ENCODE measurements around the gene CD68.
"Not testable (repeated sequence)": the region's sequence is repeated elsewhere in the genome, so short reads cannot be mapped to it uniquely, and the experiment has no call there.

Gene CD68

DNA sequence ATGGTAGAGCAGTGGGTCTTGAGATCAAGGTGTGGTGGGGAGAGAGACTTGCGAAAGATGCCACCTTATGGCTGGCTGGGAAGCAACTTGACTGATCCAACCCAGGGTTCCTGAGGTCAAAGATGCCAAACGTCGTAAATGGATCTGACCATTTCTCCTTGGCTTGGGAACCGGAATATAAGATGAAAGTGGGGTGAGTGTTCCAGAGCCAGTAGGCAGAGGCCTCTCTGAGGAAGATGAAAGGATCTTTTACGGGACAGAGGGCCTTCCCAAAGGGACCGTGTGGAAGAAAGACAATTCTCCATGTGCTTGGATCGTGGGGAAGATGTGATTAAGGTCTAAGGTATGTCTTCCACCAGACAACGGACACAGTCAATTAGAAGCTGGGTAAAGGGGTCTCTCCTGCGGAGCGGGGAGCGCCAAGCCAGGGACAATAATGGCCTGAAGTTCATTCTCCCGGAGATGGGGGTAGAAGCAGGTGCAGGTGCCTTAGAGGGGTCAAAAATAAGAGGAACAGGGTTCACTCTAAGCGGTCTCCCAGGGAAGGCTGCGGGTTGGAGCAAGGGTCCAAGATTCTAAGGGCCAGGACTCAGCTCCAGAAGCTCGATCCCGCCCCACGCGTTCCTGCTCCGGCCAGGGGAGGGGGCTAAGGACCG is 34.5 kb downstream of the CD68 start:
- no peak for DNase-seq (ENCODE audit: low read depth in 2 of 2)

DNA sequence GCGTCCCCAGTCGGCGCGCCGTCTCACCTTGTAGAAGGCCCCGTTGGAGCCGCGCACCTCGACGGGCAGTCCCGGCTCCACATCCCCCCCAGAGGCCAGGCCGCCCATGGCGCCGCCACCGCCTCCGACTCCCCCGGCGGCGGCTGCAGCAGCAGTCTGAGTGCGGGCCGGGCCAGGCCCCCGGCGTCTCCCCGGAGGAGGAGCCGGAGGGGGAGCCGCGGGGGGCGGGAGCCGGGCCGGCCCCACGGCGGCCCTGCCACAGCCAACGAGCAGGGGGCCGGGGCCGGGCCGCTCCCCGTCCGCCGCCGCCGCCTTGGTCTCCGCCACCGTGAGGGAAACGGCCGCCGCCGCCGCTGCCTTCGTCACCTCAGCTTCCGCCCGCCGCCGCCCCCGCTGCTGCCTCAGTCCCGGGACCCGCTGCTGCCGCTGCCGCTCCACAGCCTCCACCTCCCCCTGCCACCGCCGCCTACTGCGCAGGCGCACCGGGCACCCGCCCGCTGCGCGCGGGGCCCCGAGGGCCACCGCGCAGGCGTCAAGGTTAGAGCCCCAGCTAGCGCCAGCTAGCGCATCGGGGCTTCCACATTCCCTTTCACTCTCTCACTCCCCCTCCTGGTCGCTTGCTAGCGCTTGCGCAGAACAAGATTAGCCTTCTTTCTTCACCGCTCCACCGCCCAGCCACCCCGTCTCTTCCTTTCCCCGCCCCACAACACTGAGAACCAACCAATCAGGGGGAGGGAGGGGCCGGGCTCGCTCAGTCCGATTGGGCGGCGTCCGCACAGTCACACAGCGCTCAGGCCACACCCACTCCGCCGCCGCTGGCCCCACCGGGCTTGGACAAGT is 35.2 kb downstream of the CD68 start, which contains the start of gene FXR2:
Gene FXR2 (minus strand): TSS at position 473 of the 840 bp plus-strand sequence. CDS start 365 bp downstream, at position 108.
- DNase-seq (ENCODE audit: low read depth in 2 of 2) = peak; percentile 99 to 100

DNA sequence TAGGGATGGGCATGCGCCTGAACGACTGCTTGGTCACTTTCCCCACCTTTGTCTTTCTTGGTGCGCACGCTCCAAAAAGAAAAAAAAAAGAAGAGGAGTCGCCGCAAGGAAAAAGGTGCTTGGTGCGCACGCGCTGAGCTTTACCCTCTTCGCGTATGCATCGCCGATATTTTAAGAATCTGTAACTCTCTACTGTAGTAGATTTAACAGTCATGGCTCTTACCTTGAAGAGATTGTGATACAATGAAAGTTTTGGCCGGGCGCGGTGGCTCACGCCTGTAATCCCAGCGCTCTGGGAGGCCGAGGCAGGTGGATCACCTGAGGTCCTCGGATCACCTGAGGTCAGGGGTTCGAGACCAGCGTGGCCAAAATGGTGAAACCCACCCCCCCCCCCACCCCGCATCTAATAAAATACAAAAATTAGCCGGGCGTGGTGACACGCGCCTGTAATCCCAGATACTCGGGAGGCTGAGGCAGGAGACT is 35.9 kb downstream of the CD68 start:
- DNase-seq (ENCODE audit: low read depth in 2 of 2) = no peak

DNA sequence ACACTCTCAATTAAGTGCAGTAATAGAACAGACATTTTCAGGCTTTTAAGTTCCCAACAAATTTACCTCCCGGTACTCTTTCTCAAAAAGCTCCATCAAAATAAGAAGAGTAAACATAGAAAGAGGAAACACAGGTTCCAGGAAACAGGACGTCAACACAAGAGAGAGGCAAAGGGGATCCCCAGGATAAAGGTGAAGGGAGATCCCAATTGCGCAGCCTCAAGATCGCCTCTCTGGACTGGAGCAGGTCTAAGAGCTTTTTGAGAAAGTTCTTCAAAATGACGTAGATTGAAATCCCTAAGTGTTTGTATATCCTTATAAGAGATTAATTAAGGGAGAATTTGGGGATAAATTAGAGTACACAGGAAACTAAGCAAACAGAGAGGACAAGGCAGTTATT is 39.2 kb downstream of the CD68 start:
- DNase-seq (ENCODE audit: low read depth in 2 of 2) = no peak

DNA sequence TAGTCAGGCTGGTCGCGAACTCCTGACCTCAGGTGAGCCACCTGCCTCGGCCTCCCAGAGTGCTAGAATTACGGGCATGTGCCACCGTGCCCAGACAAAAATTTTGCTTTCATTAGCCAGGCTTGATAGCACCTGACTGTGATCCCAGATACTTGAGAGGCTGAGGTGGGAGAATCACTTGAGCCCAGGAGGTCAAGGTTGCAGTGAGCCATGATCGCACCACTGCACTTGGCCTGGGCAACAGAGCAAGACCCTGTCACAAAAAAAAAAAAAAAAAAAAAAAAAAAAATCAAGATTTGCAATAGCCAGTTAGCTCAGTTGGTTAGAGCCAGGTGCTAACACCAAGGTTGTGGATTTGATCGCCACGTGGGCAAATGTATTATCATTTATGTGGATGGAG is 41.4 kb downstream of the CD68 start:
- DNase-seq (ENCODE audit: low read depth in 2 of 2) = no peak

DNA sequence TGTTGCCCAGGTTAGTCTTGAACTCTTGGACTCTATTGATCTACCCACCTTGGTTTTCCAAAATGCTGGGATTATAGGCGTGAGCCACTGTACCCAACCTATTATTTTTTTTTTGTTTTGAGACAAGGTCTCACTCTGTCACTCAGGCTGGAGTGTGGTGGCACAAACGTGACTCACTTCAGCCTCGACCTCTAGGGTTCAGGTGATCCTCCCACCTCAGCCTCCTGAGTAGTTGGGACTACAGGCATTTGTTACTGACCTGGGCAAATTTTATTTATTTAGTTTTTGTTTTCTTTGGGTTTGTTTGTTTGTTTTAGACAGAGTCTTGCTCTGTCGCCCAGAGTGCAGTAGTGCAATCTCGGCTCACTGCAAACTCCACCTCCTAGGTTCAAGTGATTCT is 44.2 kb downstream of the CD68 start:
- DNase-seq (ENCODE audit: low read depth in 2 of 2) = no peak

DNA sequence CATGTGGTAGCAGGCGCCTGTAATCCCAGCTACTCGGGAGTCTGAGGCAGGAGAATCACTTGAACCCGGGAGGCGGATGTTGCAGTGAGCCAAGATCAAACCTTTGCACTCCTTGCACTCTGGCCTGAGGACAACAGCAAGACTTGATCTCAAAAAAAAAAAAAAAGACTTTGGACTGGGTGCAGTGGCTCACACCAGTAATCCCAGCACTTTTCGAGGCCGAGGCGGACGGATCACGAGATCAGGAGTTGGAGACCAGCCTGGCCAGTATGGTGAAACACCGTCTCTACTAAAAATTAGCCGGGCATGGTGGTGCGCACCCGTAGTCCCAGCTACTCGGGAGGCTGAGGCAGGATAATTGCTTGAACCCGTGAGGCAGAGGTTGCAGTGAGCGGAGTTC is 46.3 kb downstream of the CD68 start:
- not testable (repeated sequence) for DNase-seq (ENCODE audit: low read depth in 2 of 2)

DNA sequence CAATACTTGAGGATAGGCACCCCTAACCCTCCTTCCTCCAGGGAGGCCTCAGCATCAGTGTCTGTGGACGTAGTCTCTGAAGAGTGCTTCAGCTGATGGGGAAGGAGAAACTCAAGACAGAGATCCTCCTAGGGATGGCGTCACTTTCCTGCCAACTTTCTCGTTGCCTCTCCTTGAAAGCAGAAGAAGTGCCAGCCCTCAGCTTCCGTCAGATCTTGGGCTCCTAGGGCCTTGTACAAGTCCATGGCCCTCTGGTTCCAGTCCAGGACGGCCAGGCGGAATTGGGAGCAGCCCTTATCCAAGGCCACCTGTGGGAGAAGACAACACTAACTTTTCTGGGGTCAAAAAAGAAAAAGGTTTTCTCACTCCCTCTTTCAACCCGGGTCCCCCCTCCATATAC is 46.9 kb downstream of the CD68 start:
- no peak for DNase-seq (ENCODE audit: low read depth in 2 of 2)

DNA sequence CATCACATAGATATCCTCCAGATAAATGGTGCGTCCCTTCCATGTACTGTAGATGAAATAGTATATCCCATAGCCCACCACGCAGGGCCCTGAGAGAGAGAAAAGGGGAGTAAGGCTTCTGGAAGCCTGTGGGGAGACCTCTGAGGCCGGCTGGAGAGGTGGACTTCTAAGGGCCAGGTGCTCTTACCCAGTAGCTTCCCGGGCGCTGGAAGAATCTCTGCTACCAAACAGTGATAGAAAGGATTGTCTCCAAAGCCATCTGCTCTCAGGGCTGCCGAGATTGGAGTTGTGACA is 47.5 kb downstream of the CD68 start:
- DNase-seq (ENCODE audit: low read depth in 2 of 2) = no peak

DNA sequence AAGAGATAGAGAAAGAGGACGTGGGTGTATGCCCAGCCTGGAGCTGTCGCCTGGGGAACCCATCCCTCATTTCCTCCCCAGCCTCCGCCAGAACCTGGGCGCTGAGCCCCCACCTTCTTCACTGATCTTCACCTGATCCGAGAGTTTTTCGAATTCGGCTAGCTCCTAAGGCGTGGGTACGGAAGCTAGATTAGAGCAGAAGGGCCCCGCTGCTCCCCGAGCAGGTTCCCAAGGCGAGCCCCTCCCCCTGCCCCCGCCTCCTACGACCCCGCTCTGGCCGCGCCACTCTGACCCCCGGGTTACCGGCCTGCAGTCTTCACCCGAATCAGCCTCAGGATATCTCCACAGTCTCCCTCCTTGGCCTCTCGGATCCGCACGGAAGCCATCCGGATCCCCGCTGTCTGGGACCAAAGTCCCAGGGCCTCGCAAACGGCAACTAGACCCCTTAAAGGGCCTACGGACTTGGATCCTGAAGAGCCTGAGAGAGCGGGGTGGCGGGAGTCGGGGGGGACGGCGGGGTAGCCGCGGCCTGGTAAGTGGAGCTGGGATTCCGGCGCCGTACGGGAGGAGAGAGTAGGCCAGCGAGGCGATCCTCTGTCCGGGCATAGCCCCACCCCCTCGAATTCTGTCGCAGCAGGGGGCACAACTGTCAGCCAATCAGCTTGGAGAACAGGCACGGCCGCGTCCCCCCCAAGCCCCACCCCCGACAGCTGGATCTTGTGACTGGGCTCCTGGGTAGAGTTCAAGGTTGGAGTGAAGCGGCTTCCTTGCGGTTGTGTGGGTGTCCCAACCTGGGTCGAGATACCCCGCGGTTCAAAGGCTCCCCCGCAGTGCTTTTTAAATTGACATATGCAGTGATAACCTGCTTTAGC is 48.0 kb downstream of the CD68 start, which contains the start of gene SAT2:
Gene SAT2 (minus strand): TSS at position 572 of the 872 bp plus-strand sequence. CDS start 186 bp downstream, at position 386.
- peak; percentile 78 to 85 for DNase-seq (ENCODE audit: low read depth in 2 of 2)

DNA sequence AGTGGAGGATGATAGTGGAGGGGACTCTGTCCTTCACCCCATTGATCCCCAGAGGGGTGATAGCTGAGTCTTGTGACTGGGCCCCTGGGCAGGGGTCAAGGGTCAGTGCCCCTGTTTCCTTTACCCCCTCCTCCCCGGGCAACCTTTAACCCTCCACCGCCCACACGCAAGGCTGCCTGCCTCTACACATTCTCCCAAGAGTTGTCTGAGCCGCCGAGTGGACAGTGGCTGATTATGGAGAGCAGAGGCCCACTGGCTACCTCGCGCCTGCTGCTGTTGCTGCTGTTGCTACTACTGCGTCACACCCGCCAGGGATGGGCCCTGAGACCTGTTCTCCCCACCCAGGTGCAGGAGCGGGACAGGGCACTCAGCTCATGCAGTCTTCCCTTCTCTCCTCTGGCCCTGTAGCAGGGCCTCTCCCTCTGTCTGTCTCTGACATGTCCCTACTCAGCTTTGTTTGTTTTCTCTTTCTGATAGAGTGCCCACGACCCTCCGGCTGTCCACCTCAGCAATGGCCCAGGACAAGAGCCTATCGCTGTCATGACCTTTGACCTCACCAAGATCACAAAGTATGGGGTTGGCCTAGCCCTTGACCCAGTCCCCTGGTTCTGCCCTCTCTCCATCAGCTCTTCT is 50.6 kb downstream of the CD68 start, which contains the start of gene SHBG:
Gene SHBG (plus strand): TSS at position 197 of the 633 bp plus-strand sequence. CDS start 38 bp downstream, at position 235.
- no peak for DNase-seq (ENCODE audit: low read depth in 2 of 2)
